GM10266 (cell line): ENCODE results near the gene PTPRB.

Experiments
- DNase-seq: peaks from one replicate; pipeline ENCODE4 v3.0.0; 2012; ENCODE audit errors: extremely low spot score
- CTCF ChIP-seq: IDR thresholded peaks from 2 replicates; pipeline ENCODE4 v1.5.1; 2012; ENCODE audit warnings: mild to moderate bottlenecking, low read depth; ENCODE audit not compliant: control insufficient read depth, insufficient read depth; ENCODE audit errors: missing control alignments

PTPRB gene

GRCh38 chr12:70549340-70550179 is 87.7 kb downstream of the PTPRB start:
- no peak for DNase-seq
- TF ChIP-seq CTCF, result no peak

- TF ChIP-seq CTCF, result no peak
- DNase-seq, result no peak
These were observed 93.8 kb downstream of the PTPRB start for GRCh38 chr12:70543444-70543843.

- TF ChIP-seq CTCF, result no peak
- no peak for DNase-seq
These were observed 96.2 kb downstream of the PTPRB start for GRCh38 chr12:70540996-70541395.

GRCh38 chr12:70536650-70537049 is 100.6 kb downstream of the PTPRB start:
- no peak for TF ChIP-seq CTCF
- no peak for DNase-seq

- TF ChIP-seq CTCF, result no peak
These were observed 101.3 kb downstream of the PTPRB start for GRCh38 chr12:70535896-70536374.

GRCh38 chr12:70534466-70534865 is 102.8 kb downstream of the PTPRB start:
- DNase-seq, result no peak

More at GRCh38 chr12:70535896-70536374, 101.3 kb downstream of the PTPRB start:
- no peak for DNase-seq

More at GRCh38 chr12:70534466-70534865, 102.8 kb downstream of the PTPRB start:
- no peak for TF ChIP-seq CTCF
